ENCODE data around the gene DPYSL3. TPM values are rescaled to one million over a fixed set of nuclear protein-coding genes. Genes with fewer than 3 reads are reported as not detected.

The DPYSL3 gene
- total RNA-seq, 4 donors from 2014 or later: 121 to 213 (median 168) TPM

DNA sequence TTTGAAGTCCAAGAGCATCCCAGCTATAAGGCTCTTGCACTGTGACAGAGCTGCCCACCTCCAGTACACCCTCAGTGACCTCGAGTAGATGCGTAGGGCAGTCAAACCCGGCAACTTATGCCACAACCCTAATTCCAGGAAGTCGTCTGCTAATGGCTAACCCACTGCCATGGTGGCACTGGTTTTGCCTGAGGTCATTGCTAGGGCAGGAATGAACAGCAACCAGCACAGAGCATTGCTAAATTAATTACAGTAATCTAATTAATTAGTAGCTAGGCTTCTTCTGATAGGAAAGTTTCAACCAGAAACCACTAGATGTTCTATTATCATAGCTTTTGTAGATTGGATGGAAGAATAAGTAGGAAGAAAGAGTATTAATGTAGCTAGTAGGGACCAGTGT lies 122.8 kb downstream of the DPYSL3 start:
- Histone ChIP-seq H3K27ac (no peak overlapping the region), H3K4me3 (no peak overlapping the region), H3K4me1 (no peaks in the 10 kb centered on the region), H3K36me3 (no peaks in the 10 kb centered on the region), H3K9me3 (no peaks in the 10 kb centered on the region), H3K27me3 (no peaks in the 10 kb centered on the region)
- DNase-seq: no peak
- no peak for TF ChIP-seq POLR2A (IDR thresholded peaks at IDR 0.05)
- TF ChIP-seq, protein P1, sequence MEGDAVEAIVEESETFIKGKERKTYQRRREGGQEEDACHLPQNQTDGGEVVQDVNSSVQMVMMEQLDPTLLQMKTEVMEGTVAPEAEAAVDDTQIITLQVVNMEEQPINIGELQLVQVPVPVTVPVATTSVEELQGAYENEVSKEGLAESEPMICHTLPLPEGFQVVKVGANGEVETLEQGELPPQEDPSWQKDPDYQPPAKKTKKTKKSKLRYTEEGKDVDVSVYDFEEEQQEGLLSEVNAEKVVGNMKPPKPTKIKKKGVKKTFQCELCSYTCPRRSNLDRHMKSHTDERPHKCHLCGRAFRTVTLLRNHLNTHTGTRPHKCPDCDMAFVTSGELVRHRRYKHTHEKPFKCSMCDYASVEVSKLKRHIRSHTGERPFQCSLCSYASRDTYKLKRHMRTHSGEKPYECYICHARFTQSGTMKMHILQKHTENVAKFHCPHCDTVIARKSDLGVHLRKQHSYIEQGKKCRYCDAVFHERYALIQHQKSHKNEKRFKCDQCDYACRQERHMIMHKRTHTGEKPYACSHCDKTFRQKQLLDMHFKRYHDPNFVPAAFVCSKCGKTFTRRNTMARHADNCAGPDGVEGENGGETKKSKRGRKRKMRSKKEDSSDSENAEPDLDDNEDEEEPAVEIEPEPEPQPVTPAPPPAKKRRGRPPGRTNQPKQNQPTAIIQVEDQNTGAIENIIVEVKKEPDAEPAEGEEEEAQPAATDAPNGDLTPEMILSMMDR (IDR thresholded peaks at IDR 0.05): no peak
- intact Hi-C loops (cut with DNase I; ENCODE audit: low total_unique reads): no loop called here

DNA sequence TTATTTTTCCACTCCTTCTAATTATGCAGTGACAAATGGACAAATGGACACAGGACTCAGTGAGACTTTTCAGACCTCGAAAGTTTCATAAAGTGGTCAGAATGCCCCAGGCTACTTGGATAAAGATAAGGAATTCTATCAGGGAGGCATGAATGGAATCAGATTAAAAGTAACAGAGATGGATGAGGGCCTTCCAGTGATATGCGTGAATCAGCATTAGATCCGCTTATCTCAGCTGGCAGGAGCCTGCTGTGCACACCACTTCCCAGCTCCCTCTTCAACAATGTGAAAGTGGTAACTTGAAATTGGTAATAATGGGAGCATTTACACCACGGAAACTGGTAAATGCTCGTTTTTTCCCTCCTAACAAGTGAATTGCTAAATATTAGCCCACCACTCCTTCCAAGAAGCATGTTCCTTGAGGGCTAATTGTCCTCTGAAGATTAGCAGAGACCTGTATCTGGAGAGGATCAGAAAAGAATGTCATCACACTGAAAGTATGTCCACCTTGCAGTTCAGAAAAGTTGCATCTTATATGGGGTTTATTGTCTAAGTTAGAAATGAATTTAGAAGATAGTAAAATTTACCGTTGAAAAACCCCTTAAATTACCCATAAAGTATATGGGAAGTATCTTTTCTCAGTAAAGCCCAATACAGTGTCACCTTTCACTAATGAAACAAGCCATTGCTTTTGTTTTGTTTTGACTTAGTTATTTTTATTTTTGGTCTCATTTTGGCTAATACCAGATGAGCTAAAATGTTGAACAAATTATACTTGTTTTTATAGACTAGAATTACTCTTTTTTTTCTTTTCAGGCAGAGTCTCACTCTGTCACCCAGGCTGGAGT lies 125.3 kb downstream of the DPYSL3 start:
- intact Hi-C loops (cut with DNase I; ENCODE audit: low total_unique reads): no loop called here
- Histone ChIP-seq H3K27ac (no peak overlapping the region), H3K4me3 (no peak overlapping the region), H3K36me3 (no peaks in the 10 kb centered on the region), H3K27me3 (no peaks in the 10 kb centered on the region), H3K4me1 (no peaks in the 10 kb centered on the region), H3K9me3 (no peaks in the 10 kb centered on the region)
- no peak for DNase-seq
- TF ChIP-seq, protein P1 (IDR thresholded peaks at IDR 0.05): no peak
- TF ChIP-seq POLR2A (IDR thresholded peaks at IDR 0.05): no peak

DNA sequence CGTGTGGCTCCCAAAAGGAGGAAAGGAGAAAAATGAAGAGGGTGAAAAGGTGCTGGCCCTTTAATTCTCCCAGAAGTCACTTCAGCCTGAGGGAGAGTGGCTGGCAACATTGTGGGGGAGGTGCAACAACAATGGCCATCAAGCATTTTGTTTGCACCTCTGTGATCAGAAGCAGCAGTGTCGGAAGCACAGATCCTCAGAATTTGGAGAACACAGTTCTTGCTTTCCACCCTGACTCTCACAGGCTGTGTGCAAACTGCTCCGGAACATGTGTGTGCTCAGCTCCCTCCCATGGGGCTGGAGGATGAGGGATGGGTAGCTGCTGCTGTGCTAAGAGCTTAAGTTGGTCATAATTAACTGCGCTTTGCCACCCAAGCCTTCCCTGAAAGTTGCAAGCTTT lies 127.1 kb downstream of the DPYSL3 start:
- Histone ChIP-seq H3K27ac (no peak overlapping the region), H3K36me3 (no peaks in the 10 kb centered on the region), H3K9me3 (no peaks in the 10 kb centered on the region), H3K27me3 (no peaks in the 10 kb centered on the region), H3K4me3 (peak overlapping the region in 1 of 2 donors; percentile 20), H3K4me1 (no peaks in the 10 kb centered on the region)
- TF ChIP-seq, protein P1 (IDR thresholded peaks at IDR 0.05): no peak
- TF ChIP-seq POLR2A (IDR thresholded peaks at IDR 0.05): no peak
- DNase-seq: no peak
- intact Hi-C loops (cut with DNase I; ENCODE audit: low total_unique reads): no loop called here

- no peaks in the 10 kb centered on the region for H3K9me3 ChIP-seq
- intact Hi-C loops (cut with DNase I; ENCODE audit: low total_unique reads): no loop called here
- H3K27me3 ChIP-seq: no peaks in the 10 kb centered on the region
- no peaks in the 10 kb centered on the region for H3K4me1 ChIP-seq
- no peak for DNase-seq
- H3K4me3 ChIP-seq: no peak overlapping the region
- H3K27ac ChIP-seq: no peak overlapping the region
- H3K36me3 ChIP-seq: no peaks in the 10 kb centered on the region
- TF ChIP-seq POLR2A (IDR thresholded peaks at IDR 0.05): no peak
- TF ChIP-seq, protein P1 (IDR thresholded peaks at IDR 0.05): no peak
Observed at GRCh38 chr5:147381555-147381954, 128.3 kb downstream of the DPYSL3 start.

DNA sequence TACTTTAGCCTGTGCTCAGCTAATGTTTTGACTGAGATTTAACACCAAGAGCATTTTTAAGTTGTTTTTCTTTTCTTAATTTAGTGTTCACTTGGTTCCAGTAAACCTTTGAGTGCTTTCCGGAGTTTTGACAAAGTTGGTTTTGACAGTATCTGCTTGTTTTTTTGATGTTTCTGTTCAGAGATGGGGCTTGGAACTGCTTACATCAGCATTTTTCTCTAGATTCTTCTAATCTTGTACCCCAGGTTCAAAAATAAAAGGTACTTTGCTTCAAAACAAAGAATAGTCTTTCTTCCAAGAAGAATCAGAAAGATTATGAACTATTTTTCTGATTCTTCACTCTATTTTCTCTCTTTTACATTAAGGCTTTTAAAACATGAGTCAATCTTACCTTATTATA lies 132.2 kb downstream of the DPYSL3 start:
- H3K4me3 ChIP-seq: no peak overlapping the region
- intact Hi-C loops (cut with DNase I; ENCODE audit: low total_unique reads): loop anchor here (10.0 kb wide), 1 partner anchor 153 kb away; no protein-coding TSS in a partner anchor
- H3K27ac ChIP-seq: no peak overlapping the region
- H3K27me3 ChIP-seq: no peaks in the 10 kb centered on the region
- TF ChIP-seq POLR2A (IDR thresholded peaks at IDR 0.05): no peak
- TF ChIP-seq, protein P1 (IDR thresholded peaks at IDR 0.05): no peak
- H3K36me3 ChIP-seq: no peaks in the 10 kb centered on the region
- H3K9me3 ChIP-seq: no peaks in the 10 kb centered on the region
- H3K4me1 ChIP-seq: no peaks in the 10 kb centered on the region
- no peak for DNase-seq
